Measurements from ENCODE around the gene FAM222B.
"Not testable (repeated sequence)": the region's sequence is repeated elsewhere in the genome, so short reads cannot be mapped to it uniquely, and the experiment has no call there.

The FAM222B gene

DNA sequence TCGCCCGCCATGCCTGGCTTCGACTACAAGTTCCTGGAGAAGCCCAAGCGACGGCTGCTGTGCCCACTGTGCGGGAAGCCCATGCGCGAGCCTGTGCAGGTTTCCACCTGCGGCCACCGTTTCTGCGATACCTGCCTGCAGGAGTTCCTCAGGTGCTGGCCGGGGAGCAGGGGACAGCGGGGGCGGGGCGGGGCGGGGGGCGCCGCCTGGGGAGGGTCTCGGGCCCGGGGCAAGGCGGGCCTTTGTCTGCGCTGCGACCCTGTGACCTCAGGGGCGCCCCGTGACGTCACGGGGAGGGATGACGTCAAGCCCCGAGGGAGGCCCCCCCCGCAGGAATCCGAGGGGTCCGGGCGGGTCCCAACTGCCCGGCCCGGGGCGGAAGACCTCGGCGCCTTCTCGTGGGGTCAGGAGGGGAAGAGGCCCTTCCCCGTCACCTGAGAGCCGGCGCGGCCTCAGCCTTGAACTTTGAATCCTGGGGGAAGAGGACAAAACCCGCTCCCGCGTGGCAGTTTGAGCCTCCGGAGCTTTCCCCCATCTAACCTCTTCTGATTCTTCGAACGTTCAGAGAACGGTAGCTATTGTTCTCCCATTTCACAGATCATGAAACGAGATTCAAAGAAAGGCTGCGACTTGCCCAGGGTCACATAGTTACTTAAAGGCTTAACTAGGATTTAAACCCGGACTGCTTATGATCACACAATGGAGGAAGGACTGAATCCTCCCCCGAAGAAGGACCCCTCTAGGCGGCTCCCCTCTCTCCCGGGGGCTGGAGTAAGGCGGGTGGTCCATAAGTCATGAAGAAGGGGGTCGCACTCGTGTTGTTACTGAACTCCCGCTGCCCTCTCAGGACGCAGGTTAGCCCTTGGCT lies 98.3 kb downstream of the FAM222B start:
- peak; percentile 66 to 81 for DNase-seq

- peak; percentile 77 to 82 for DNase-seq
Observed at GRCh38 chr17:28743243-28744103, 99.1 kb downstream of the FAM222B start, which contains the start of gene TRAF4. Gene TRAF4, plus strand, starts transcription at chr17:28744011. Its CDS starts 102 bp downstream, at chr17:28744113.

GRCh38 chr17:28741358-28742349 lies 100.9 kb downstream of the FAM222B start:
- peak in 1 of 2 donors; percentile 46 for DNase-seq

DNA sequence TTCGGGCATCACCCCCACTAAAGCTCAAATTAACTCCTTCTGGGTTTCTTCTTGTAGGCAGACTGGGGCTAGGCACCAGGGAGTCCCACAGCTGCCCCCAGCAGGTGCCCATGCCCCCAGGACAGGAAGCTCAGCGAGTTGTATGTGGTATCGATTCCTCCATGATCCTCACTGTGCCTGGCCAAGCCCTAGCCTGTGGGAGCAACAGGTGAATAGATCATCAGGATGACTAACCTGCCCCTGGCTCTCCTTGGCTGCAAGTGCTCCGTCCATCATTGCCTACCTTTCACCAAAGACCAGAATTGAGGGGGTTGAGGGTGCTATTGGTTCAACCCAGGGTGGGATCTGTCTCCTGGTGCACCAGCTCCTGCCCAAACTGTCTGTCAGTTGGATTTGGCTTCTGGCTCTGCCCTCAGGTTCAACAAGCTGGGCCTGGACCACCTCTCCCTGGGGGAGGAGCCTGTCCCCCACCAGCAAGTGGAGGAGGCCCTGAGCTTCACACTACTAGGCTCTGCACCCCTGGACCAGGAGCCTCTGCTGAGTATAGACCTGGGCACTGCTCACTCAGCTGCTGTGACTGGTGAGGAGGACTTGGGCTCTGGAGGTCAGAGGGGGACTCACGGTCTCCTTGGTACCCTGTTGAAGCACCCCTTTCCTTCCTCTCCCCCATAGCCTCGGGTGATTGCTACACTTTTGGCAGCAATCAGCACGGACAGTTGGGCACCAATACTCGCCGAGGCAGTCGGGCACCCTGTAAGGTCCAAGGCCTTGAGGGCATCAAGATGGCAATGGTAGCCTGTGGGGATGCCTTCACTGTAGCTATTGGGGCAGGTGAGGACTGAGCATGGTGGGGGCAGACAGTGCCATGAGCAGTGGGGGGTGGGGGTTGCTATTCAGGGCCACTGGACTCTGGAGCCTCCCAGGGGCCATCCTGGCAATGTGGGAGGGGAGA lies 101.9 kb downstream of the FAM222B start:
- DNase-seq, result no peak

DNA sequence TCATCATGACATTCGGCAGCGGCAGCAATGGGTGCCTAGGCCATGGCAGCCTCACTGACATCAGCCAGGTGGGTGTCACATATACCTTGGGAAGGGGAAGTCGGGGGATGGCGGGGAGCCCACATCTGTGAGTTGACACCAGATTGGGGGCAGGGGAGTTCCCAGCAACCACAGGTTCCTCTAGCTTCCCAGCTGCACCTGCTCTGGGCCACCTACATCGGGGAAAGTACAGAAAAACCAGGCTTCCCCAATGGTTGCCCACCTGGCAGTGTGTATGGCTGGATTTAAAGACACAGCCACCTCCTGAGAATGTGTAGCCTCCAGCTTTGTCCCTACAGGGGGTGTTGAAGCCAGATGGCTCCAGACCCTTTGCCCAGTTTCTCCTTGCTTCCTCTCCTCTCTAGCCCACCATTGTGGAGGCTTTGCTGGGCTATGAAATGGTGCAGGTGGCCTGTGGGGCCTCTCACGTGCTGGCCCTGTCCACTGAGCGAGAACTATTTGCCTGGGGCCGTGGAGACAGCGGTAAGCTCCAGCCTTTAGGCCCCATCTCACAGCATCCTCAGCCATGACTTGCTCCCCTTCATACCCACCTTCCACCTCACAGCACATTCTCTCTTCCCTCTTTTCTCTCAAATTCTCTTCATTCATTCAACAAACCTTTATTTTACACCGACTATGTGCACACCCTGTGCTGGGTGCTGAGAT lies 103.8 kb downstream of the FAM222B start:
- DNase-seq, result peak; percentile 65 to 82

GRCh38 chr17:28737770-28738679 lies 104.6 kb downstream of the FAM222B start:
- DNase-seq, result peak in 1 of 2 donors; percentile 77

GRCh38 chr17:28737316-28737715 lies 105.3 kb downstream of the FAM222B start:
- no peak for DNase-seq

DNA sequence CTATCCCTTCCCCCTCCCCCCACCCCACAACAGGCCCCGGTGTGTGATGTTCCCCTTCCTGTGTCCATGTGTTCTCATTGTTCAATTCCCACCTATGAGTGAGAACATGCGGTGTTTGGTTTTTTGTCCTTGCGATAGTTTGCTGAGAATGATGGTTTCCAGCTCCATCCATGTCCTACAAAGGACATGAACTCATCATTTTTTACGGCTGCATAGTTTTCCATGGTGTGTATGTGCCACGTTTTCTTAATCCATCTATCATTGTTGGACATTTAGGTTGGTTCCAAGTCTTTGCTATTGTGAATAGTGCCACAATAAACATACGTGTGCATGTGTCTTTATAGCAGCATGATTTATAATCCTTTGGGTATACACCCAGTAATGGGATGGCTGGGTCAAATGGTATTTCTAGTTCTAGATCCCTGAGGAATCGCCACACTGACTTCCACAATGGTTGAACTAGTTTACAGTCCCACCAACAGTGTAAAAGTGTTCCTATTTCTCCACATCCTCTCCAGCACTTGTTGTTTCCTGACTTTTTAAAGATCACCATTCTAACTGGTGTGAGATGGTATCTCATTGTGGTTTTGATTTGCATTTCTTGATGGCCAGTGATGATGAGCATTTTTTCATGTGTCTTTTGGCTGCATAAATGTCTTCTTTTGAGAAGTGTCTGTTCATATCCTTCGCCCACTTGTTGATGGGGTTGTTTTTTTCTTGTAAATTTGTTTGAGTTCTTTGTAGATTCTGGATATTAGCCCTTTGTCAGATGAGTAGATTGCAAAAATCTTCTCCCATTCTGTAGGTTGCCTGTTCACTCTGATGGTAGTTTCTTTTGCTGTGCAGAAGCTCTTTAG lies 106.4 kb downstream of the FAM222B start:
- not testable (repeated sequence) for DNase-seq

DNA sequence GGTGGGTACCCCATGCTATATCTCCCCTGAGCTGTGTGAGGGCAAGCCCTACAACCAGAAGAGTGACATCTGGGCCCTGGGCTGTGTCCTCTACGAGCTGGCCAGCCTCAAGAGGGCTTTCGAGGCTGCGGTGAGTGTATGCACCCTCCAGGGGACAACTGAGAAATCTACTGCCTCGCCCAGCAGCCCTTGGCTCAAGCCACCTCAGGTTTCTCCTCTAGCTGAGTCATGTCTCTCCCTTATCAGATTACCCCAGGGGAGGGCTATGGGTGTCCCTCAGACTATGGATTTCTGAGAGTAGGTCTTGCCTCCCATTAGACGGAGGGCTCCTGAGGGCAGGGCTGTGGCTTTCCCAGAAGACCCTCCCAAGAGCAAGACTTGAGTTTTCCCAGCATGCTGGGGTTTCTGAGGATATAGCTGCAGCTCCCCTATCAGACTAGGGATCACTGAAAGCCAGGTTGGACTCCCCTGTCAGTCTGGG lies 107.3 kb downstream of the FAM222B start:
- DNase-seq, result no peak

DNA sequence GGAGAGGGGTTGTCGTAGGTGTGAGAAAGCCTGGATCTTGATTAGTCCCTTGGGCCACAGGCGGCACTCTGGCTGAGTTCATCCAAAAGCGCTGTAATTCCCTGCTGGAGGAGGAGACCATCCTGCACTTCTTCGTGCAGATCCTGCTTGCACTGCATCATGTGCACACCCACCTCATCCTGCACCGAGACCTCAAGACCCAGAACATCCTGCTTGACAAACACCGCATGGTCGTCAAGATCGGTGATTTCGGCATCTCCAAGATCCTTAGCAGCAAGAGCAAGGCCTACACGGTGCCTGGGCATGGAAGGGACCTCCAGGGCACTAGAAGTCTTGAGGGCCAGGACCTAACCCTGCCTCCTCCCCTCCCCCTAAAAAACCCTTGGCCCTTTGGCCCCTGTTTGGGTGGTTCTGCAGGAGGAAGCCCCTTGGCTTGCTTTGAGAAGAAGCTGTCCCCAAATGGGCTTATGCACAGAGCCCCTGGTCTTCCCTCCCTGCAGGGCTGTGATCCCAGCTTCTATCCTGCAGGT lies 107.8 kb downstream of the FAM222B start:
- DNase-seq, result no peak

GRCh38 chr17:28733346-28733745 lies 109.2 kb downstream of the FAM222B start:
- DNase-seq, result no peak

DNA sequence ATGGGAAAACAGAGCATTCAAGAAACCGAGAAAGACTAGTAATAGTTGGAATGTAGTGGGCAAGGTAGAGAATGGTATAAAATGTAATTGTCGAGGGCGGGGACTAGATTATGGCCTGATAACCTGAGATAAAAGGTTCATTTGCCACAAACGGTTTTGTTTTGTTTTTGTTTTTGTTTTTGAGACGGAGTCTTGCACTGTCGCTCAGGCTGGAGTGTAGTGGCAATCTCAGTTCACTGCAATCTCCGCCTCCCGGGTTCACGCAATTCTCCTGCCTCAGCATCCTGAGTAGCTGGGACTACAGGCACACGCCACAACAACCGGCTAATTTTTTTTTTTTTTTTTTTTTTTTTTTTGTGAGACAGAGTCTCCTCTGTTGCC lies 112.7 kb downstream of the FAM222B start:
- DNase-seq, result no peak

GRCh38 chr17:28728364-28729200 lies 114.0 kb downstream of the FAM222B start, which contains the start of gene NEK8:
Gene NEK8, plus strand, starts transcription at chr17:28728788. Its CDS starts 26 bp downstream, at chr17:28728814.
- DNase-seq, result peak; percentile 95 to 97

DNA sequence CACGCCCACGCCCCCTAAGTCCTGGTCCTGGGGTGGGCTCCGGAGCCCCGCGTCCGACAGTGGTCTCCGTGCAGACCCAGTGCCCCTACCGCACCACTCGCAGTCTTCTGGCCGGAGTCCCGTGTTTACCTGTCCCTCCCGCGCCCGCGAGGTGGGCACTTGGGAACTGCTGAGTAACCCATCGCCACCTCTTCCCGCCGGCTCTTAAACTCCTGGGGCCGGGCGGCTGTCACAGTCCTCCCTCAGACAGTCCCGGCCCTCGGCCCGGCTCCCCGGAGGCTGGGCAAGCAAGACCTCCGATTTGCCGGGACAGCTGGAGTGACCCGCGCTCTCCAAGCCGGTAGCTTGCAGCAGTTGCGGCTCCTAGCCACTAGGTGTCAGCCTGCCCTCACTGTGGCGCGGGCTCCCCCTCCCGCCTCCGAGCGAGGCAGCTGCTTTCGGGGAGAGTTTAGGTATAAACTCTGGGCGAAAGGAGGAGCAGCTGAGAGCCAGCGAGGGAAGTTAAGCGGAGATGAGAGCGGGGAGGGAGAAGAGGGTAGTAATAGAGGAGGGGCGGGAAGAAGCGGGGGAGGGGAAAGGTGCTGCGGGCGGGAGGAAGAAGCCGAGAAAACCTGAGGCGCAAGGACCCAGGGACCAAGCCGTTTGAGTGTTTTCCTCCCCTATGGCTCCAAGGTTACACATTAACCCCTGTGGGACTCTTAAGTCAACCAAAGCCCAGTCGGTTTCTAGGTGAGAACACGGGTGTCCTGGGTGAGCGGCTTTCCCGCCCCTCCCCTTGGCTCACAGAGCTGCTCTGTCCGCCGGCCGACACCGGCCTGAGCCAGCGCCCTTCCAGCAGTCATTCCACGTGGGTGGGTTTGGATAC lies 115.7 kb downstream of the FAM222B start:
- DNase-seq, result peak; percentile 88 to 93

GRCh38 chr17:28726226-28726626 lies 116.4 kb downstream of the FAM222B start, which contains the start of gene TLCD1:
Gene TLCD1, minus strand, starts transcription at chr17:28726233. Its CDS starts 136 bp downstream, at chr17:28726097.
- peak; percentile 56 to 75 for DNase-seq

Data from CD4-positive, alpha-beta T cell treated with Interferon alpha-2 for 1 hour (primary cell).